Testis (tissue), 2 donors: ENCODE results near the gene TCF15.

Experiments
- CTCF ChIP-seq, 3 experiments: fragments of 450-650 bp in 2 of 3; fragments of 200-600 bp in 1 of 3; sonication (generic) in 1 of 3; IDR thresholded peaks; one replicate each; pipeline ENCODE4 v1.5.1; 2016 to 2019; ENCODE audit warnings: antibody characterized with exemption in 3 of 3, mild to moderate bottlenecking in 2 of 3, moderate library complexity in 1 of 3
- POLR2A ChIP-seq: fragments of 450-650 bp; IDR thresholded peaks from one replicate; pipeline ENCODE4 v1.6.1; 2017; ENCODE audit warnings: antibody characterized with exemption, mild to moderate bottlenecking, moderate library complexity

- TF ChIP-seq CTCF (IDR thresholded peaks at IDR 0.05) (no peak), POLR2A (no peak)
Measured at GRCh38 chr20:595330-596308, 14.5 kb downstream of the TCF15 start.
